WTC11 (cell line): Measurements from ENCODE around the gene VWA8. TPM values are rescaled to one million over a fixed set of nuclear protein-coding genes. Genes with fewer than 3 reads are reported as not detected.

Source experiments
- ATAC-seq: fragments of 200-7000 bp; cut with Tn5 transposase; 2 replicates; pipeline ENCODE4 v1.10.0; 2021; ENCODE audit warnings: mild to moderate bottlenecking, moderate library complexity
- CTCF ChIA-PET: fragments of 300-600 bp; sonication (Branson Sonifier 250); formaldehyde crosslinking; loops from one replicate; lab custom pipeline; 2021; ENCODE audit warnings: antibody characterized with exemption; lab: Charles Lee
- POLR2A ChIA-PET: fragments of 350-600 bp; sonication (Branson Sonifier 250); formaldehyde crosslinking; loops from one replicate; lab custom pipeline; 2021; ENCODE audit warnings: antibody characterized with exemption; lab: Charles Lee
- DNase-seq: peaks from one replicate; pipeline ENCODE4 v3.0.0; 2021; ENCODE audit warnings: low spot score
- H3K27ac Mint-ChIP-seq: 2 replicates; pipeline ENCODE4 v1.8.0; 2021; ENCODE audit warnings: mixed read lengths
- H3K27me3 Mint-ChIP-seq: 2 replicates; pipeline ENCODE4 v1.8.0; 2021; ENCODE audit warnings: low read depth, mild to moderate bottlenecking, moderate library complexity, mixed read lengths
- H3K36me3 Mint-ChIP-seq: 2 replicates; pipeline ENCODE4 v1.8.0; 2021; ENCODE audit warnings: mixed read lengths
- H3K4me1 Mint-ChIP-seq: 2 replicates; pipeline ENCODE4 v1.8.0; 2022; ENCODE audit warnings: mixed read lengths
- H3K4me3 Mint-ChIP-seq: 2 replicates; pipeline ENCODE4 v1.8.0; 2021; ENCODE audit warnings: mild to moderate bottlenecking, moderate library complexity, mixed read lengths
- H3K9me3 Mint-ChIP-seq: 2 replicates; pipeline ENCODE4 v1.8.0; 2021; ENCODE audit warnings: mixed read lengths
- CREM ChIP-seq: sonication (generic); formaldehyde crosslinking; IDR thresholded peaks from 2 replicates; pipeline ENCODE4 v1.8.1; 2022; ENCODE audit warnings: mild to moderate bottlenecking, missing genetic modification reagents, moderate library complexity
- ELF4 ChIP-seq: sonication (generic); formaldehyde crosslinking; IDR thresholded peaks from 2 replicates; pipeline ENCODE4 v1.8.1; 2022; ENCODE audit warnings: low read depth, mild to moderate bottlenecking, moderate library complexity, missing genetic modification reagents
- GTF2I ChIP-seq: fragments of 250-450 bp; sonication (Bioruptor Pico); conservative IDR thresholded peaks from 2 replicates; pipeline ENCODE4 v1.4.0; 2021; ENCODE audit warnings: mild to moderate bottlenecking
- NR2C2 ChIP-seq: sonication (generic); formaldehyde crosslinking; IDR thresholded peaks from 2 replicates; pipeline ENCODE4 v1.8.0; 2022; ENCODE audit warnings: mild to moderate bottlenecking, missing genetic modification reagents
- PREB ChIP-seq: sonication (generic); formaldehyde crosslinking; IDR thresholded peaks from 2 replicates; pipeline ENCODE4 v1.8.1; 2022; ENCODE audit warnings: mild to moderate bottlenecking, missing genetic modification reagents, moderate library complexity, borderline replicate concordance
- RELA ChIP-seq: sonication (generic); formaldehyde crosslinking; IDR thresholded peaks from 2 replicates; pipeline ENCODE4 v1.8.1; 2022; ENCODE audit warnings: missing genetic modification reagents, mild to moderate bottlenecking, borderline replicate concordance
- TCF7 ChIP-seq: sonication (generic); formaldehyde crosslinking; IDR thresholded peaks from 2 replicates; pipeline ENCODE4 v1.8.0; 2022; ENCODE audit warnings: mild to moderate bottlenecking, low read depth, missing genetic modification reagents, moderate library complexity
- TP53 ChIP-seq: sonication (generic); formaldehyde crosslinking; IDR thresholded peaks from 2 replicates; pipeline ENCODE4 v1.8.1; 2023; ENCODE audit warnings: mild to moderate bottlenecking, missing genetic modification reagents
- ZNF532 ChIP-seq: fragments of 250-450 bp; sonication (Bioruptor Pico); IDR thresholded peaks from 2 replicates; pipeline ENCODE4 v1.9.0; 2021; ENCODE audit warnings: mild to moderate bottlenecking, borderline replicate concordance
- ZSCAN18 ChIP-seq: fragments of 250-450 bp; sonication (Bioruptor Pico); IDR thresholded peaks from 2 replicates; pipeline ENCODE4 v2.1.2; 2022; ENCODE audit warnings: mild to moderate bottlenecking, moderate library complexity
- total RNA-seq: library from RNA; stranded (reverse); gene quantifications from 3 replicates; pipeline ENCODE4 v1.2.3, GENCODE V29; 2021
- TF ChIP-seq, protein P1 (sequence below): sonication (generic); formaldehyde crosslinking; IDR thresholded peaks from 2 replicates; pipeline ENCODE4 v1.8.0; 2023; ENCODE audit warnings: missing genetic modification reagents, mild to moderate bottlenecking, borderline replicate concordance
- TF ChIP-seq, protein P2 (sequence below): sonication (generic); formaldehyde crosslinking; IDR thresholded peaks from 2 replicates; pipeline ENCODE4 v1.8.1; 2023; ENCODE audit warnings: mild to moderate bottlenecking, missing genetic modification reagents, moderate library complexity
- TF ChIP-seq, protein P3 (sequence below): sonication (generic); formaldehyde crosslinking; IDR thresholded peaks from 2 replicates; pipeline ENCODE4 v1.8.0; 2022; ENCODE audit warnings: mild to moderate bottlenecking, missing genetic modification reagents

Gene VWA8
- total RNA-seq, 1 experiment from 2014 or later: 19.9 TPM

DNA sequence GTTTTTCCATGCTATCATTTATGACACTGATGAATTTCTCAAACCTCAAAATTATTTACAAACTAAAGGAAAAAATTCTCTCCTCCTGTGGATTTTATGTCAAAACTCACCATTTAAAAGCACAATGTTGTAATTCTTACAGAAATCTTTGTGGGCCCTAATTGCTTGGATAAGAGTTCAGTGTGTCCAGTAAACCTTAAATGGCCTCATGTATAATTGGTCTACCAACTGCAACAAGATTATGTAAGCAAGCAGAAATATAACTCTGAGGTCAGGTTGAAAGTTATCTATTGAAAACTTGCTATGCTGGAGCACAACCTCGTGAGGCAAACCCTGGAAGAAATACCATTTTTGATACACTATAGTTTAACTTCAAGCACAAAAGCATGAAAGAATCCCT is 22.0 kb downstream of the VWA8 start:
- ChIA-PET CTCF (no interaction called here), POLR2A (no interaction called here)
- ATAC-seq: no peak
- H3K27ac Mint-ChIP-seq: no peak overlapping the region
- H3K4me3 Mint-ChIP-seq: no peak overlapping the region
- H3K4me1 Mint-ChIP-seq: no peaks in the 10 kb centered on the region
- peaks cover 4% of the 10 kb centered on the region for H3K36me3 Mint-ChIP-seq
- H3K9me3 Mint-ChIP-seq: no peaks in the 10 kb centered on the region
- no peak for DNase-seq
- no peaks in the 10 kb centered on the region for H3K27me3 Mint-ChIP-seq
- TF ChIP-seq ZNF532 (no peak), NR2C2 (CRISPR knock-in tag) (no peak)
- TF ChIP-seq, protein P1, sequence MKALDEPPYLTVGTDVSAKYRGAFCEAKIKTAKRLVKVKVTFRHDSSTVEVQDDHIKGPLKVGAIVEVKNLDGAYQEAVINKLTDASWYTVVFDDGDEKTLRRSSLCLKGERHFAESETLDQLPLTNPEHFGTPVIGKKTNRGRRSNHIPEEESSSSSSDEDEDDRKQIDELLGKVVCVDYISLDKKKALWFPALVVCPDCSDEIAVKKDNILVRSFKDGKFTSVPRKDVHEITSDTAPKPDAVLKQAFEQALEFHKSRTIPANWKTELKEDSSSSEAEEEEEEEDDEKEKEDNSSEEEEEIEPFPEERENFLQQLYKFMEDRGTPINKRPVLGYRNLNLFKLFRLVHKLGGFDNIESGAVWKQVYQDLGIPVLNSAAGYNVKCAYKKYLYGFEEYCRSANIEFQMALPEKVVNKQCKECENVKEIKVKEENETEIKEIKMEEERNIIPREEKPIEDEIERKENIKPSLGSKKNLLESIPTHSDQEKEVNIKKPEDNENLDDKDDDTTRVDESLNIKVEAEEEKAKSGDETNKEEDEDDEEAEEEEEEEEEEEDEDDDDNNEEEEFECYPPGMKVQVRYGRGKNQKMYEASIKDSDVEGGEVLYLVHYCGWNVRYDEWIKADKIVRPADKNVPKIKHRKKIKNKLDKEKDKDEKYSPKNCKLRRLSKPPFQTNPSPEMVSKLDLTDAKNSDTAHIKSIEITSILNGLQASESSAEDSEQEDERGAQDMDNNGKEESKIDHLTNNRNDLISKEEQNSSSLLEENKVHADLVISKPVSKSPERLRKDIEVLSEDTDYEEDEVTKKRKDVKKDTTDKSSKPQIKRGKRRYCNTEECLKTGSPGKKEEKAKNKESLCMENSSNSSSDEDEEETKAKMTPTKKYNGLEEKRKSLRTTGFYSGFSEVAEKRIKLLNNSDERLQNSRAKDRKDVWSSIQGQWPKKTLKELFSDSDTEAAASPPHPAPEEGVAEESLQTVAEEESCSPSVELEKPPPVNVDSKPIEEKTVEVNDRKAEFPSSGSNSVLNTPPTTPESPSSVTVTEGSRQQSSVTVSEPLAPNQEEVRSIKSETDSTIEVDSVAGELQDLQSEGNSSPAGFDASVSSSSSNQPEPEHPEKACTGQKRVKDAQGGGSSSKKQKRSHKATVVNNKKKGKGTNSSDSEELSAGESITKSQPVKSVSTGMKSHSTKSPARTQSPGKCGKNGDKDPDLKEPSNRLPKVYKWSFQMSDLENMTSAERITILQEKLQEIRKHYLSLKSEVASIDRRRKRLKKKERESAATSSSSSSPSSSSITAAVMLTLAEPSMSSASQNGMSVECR (CRISPR knock-in tag): no peak

GRCh38 chr13:41937388-41937787 is 23.5 kb downstream of the VWA8 start:
- POLR2A ChIA-PET: no interaction called here
- no peaks in the 10 kb centered on the region for H3K4me1 Mint-ChIP-seq
- H3K36me3 Mint-ChIP-seq: peaks cover 4% of the 10 kb centered on the region
- CTCF ChIA-PET: no interaction called here
- H3K27ac Mint-ChIP-seq: no peak overlapping the region
- DNase-seq: no peak
- TF ChIP-seq RELA (CRISPR knock-in tag): no peak
- TF ChIP-seq ELF4 (CRISPR knock-in tag): no peak
- TF ChIP-seq NR2C2 (CRISPR knock-in tag): no peak
- TF ChIP-seq, protein P2, sequence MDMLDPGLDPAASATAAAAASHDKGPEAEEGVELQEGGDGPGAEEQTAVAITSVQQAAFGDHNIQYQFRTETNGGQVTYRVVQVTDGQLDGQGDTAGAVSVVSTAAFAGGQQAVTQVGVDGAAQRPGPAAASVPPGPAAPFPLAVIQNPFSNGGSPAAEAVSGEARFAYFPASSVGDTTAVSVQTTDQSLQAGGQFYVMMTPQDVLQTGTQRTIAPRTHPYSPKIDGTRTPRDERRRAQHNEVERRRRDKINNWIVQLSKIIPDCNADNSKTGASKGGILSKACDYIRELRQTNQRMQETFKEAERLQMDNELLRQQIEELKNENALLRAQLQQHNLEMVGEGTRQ (CRISPR knock-in tag): no peak
- TF ChIP-seq TCF7 (CRISPR knock-in tag): no peak
- TF ChIP-seq GTF2I (CRISPR knock-in tag): no peak
- H3K4me3 Mint-ChIP-seq: no peak overlapping the region
- no peaks in the 10 kb centered on the region for H3K9me3 Mint-ChIP-seq
- no peaks in the 10 kb centered on the region for H3K27me3 Mint-ChIP-seq
- no peak for ATAC-seq

GRCh38 chr13:41935501-41935900 is 25.4 kb downstream of the VWA8 start:
- no peaks in the 10 kb centered on the region for H3K27me3 Mint-ChIP-seq
- ChIA-PET CTCF (no interaction called here), POLR2A (no interaction called here)
- no peaks in the 10 kb centered on the region for H3K9me3 Mint-ChIP-seq
- DNase-seq: no peak
- no peaks in the 10 kb centered on the region for H3K4me1 Mint-ChIP-seq
- H3K4me3 Mint-ChIP-seq: no peak overlapping the region
- no peak overlapping the region for H3K27ac Mint-ChIP-seq
- ATAC-seq: no peak
- TF ChIP-seq, protein P3, sequence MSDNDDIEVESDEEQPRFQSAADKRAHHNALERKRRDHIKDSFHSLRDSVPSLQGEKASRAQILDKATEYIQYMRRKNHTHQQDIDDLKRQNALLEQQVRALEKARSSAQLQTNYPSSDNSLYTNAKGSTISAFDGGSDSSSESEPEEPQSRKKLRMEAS (CRISPR knock-in tag): no peak
- TF ChIP-seq CREM (CRISPR knock-in tag): no peak
- TF ChIP-seq TP53: no peak
- no peak for TF ChIP-seq ZSCAN18 (CRISPR knock-in tag)
- TF ChIP-seq PREB (CRISPR knock-in tag): no peak
- peaks cover 4% of the 10 kb centered on the region for H3K36me3 Mint-ChIP-seq
